Gastrocnemius medialis (tissue), 4 donors: ENCODE data around the gene FAM53A.

Experiments used
- POLR2A ChIP-seq, 2 donors: fragments of 450-650 bp; IDR thresholded peaks; one replicate each; pipeline ENCODE4 v1.6.1; 2017; ENCODE audit warnings: antibody characterized with exemption in 2 of 2, mild to moderate bottlenecking in 2 of 2, moderate library complexity in 2 of 2
- TF ChIP-seq, protein P1 (sequence below), 5 experiments: fragments of 450-650 bp in 3 of 5; fragments of 200-600 bp in 2 of 5; sonication (generic) in 2 of 5; IDR thresholded peaks in 4 of 5; conservative IDR thresholded peaks in 1 of 5; 1 replicate in 4 of 5; 2 replicates in 1 of 5; pipeline ENCODE4 v1.5.1; 2016 to 2019; ENCODE audit warnings: antibody characterized with exemption in 5 of 5, mild to moderate bottlenecking in 3 of 5, moderate library complexity in 3 of 5

DNA sequence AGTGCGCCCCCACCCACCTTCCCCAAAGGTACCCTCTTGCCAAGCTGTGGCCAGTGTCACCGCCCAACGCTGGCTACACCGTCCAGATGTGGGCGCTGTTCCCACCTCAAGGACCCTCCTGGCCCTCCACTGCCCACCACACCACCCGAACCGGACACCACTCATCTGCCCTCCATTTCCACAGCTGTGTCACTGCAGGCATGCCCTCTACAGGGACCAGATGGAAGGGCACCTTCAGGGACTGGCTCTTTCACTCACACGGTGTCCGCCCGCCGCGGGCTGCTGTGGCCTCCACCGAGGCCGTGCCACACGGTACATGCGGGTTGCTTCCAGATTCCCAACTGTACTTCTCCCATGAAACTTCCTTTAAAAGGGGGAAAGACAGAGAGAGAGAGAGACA lies 87.7 kb downstream of the FAM53A start:
- TF ChIP-seq, protein P1, sequence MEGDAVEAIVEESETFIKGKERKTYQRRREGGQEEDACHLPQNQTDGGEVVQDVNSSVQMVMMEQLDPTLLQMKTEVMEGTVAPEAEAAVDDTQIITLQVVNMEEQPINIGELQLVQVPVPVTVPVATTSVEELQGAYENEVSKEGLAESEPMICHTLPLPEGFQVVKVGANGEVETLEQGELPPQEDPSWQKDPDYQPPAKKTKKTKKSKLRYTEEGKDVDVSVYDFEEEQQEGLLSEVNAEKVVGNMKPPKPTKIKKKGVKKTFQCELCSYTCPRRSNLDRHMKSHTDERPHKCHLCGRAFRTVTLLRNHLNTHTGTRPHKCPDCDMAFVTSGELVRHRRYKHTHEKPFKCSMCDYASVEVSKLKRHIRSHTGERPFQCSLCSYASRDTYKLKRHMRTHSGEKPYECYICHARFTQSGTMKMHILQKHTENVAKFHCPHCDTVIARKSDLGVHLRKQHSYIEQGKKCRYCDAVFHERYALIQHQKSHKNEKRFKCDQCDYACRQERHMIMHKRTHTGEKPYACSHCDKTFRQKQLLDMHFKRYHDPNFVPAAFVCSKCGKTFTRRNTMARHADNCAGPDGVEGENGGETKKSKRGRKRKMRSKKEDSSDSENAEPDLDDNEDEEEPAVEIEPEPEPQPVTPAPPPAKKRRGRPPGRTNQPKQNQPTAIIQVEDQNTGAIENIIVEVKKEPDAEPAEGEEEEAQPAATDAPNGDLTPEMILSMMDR (IDR thresholded peaks at IDR 0.05 in 4 of 5, conservative IDR thresholded peaks at IDR 0.05 in 1 of 5): no peak
- TF ChIP-seq POLR2A (IDR thresholded peaks at IDR 0.05): no peak
